OCI-LY1 (cell line): ENCODE measurements around the gene FUT9.

Source experiments
- H2AFZ ChIP-seq: fragments of 200-600 bp; sonication (generic), shearing (Covaris generic); 2 replicates; pipeline ENCODE4 v1.6.0; 2014; ENCODE audit warnings: antibody characterized with exemption, mild to moderate bottlenecking, low read length
- H3F3A ChIP-seq: fragments of 200-600 bp; sonication (generic), shearing (Covaris generic); 2 replicates; pipeline ENCODE4 v1.6.0; 2014; ENCODE audit warnings: mild to moderate bottlenecking, antibody characterized with exemption, low read length, moderate library complexity; ENCODE audit not compliant: insufficient read depth
- H3K27ac ChIP-seq: fragments of 200-600 bp; sonication (generic); 2 replicates; pipeline ENCODE4 v1.5.1; 2014; ENCODE audit warnings: low read length, mixed run types, mild to moderate bottlenecking, low read depth; ENCODE audit not compliant: poor library complexity, severe bottlenecking
- H3K27me3 ChIP-seq: fragments of 200-600 bp; sonication (generic); 2 replicates; pipeline ENCODE4 v1.6.0; 2014; ENCODE audit warnings: antibody characterized with exemption, mild to moderate bottlenecking, low read length, moderate library complexity; ENCODE audit not compliant: insufficient read depth
- H3K36me3 ChIP-seq: fragments of 200-600 bp; sonication (generic); 2 replicates; pipeline ENCODE4 v1.6.1; 2014; ENCODE audit warnings: mild to moderate bottlenecking, antibody characterized with exemption, low read length, moderate library complexity, mixed read lengths; ENCODE audit not compliant: insufficient read depth
- H3K4me1 ChIP-seq: fragments of 200-600 bp; sonication (generic); 2 replicates; pipeline ENCODE4 v1.5.1; 2014; ENCODE audit warnings: mild to moderate bottlenecking, low read length, moderate library complexity; ENCODE audit not compliant: insufficient read depth, severe bottlenecking
- H3K4me2 ChIP-seq: fragments of 200-600 bp; sonication (generic), shearing (Covaris generic); 2 replicates; pipeline ENCODE4 v1.6.1; 2014; ENCODE audit warnings: low read length
- H3K4me3 ChIP-seq: fragments of 200-600 bp; sonication (generic); 2 replicates; pipeline ENCODE4 v1.5.1; 2014; ENCODE audit warnings: low read length, low read depth, mild to moderate bottlenecking, mixed read lengths; ENCODE audit not compliant: poor library complexity, severe bottlenecking
- H3K79me2 ChIP-seq: fragments of 200-600 bp; shearing (Covaris generic); 2 replicates; pipeline ENCODE4 v1.6.1; 2016; ENCODE audit warnings: mixed run types, low read length, mixed read lengths; ENCODE audit not compliant: insufficient read depth
- H3K9ac ChIP-seq: fragments of 200-600 bp; sonication (generic), shearing (Covaris generic); 2 replicates; pipeline ENCODE4 v1.6.1; 2014; ENCODE audit warnings: mild to moderate bottlenecking, low read length, mixed read lengths
- H3K9me2 ChIP-seq: fragments of 200-600 bp; sonication (generic), shearing (Covaris generic); 2 replicates; pipeline ENCODE4 v1.6.1; 2014; ENCODE audit warnings: low read depth, mild to moderate bottlenecking, low read length, mixed read lengths
- H3K9me3 ChIP-seq: fragments of 200-600 bp; shearing (Covaris generic); 2 replicates; pipeline ENCODE4 v1.6.1; 2014; ENCODE audit warnings: low read length, mixed read lengths
- H4K20me1 ChIP-seq: fragments of 200-600 bp; sonication (generic), shearing (Covaris generic); 2 replicates; pipeline ENCODE4 v1.6.0; 2016; ENCODE audit warnings: mild to moderate bottlenecking, low read length; ENCODE audit not compliant: insufficient read depth
- CTCF ChIP-seq: fragments of 200-600 bp; sonication (generic), shearing (Covaris generic); IDR thresholded peaks from 2 replicates; pipeline ENCODE4 v1.5.1; 2017; ENCODE audit warnings: mild to moderate bottlenecking, antibody characterized with exemption, low read length, moderate library complexity, mixed read lengths
- EZH2 ChIP-seq: fragments of 200-600 bp; sonication (generic), shearing (Covaris generic); IDR thresholded peaks from 2 replicates; pipeline ENCODE4 v1.8.0; 2017; ENCODE audit warnings: borderline replicate concordance, mixed run types, mild to moderate bottlenecking, antibody characterized with exemption, low read length, moderate library complexity, mixed read lengths

FUT9 gene

DNA sequence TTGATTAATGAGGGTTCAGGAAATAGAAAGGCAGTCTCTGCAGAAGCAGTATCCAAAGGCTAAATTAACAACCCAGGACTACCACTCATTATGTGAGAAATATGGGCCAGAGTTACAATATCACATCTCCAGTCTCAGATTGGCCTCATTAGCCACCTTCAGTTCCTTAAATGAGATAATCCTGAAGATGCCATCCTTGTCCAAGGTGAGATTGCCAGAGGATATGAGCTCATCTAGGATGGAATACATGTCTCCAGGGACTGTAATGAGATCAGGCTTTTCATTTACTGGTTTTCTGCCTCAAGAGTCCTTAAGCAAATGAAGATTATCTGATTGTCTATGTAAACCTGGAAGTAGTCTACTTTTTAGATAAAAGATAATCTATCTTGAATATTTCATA, 196.3 kb downstream of the FUT9 start:
- H3K27ac ChIP-seq: no peak overlapping the region
- no peak overlapping the region for H3K4me2 ChIP-seq
- no peaks in the 10 kb centered on the region for H3K79me2 ChIP-seq
- H3F3A ChIP-seq: no peaks in the 10 kb centered on the region
- H3K9me2 ChIP-seq: no peaks in the 10 kb centered on the region
- H3K9me3 ChIP-seq: no peaks in the 10 kb centered on the region
- no peaks in the 10 kb centered on the region for H3K4me1 ChIP-seq
- H2AFZ ChIP-seq: no peak overlapping the region
- H3K9ac ChIP-seq: no peak overlapping the region
- no peak overlapping the region for H3K4me3 ChIP-seq
- no peaks in the 10 kb centered on the region for H3K36me3 ChIP-seq
- H4K20me1 ChIP-seq: no peaks in the 10 kb centered on the region
- no peaks in the 10 kb centered on the region for H3K27me3 ChIP-seq
- TF ChIP-seq EZH2: no peak
- no peak for TF ChIP-seq CTCF

DNA sequence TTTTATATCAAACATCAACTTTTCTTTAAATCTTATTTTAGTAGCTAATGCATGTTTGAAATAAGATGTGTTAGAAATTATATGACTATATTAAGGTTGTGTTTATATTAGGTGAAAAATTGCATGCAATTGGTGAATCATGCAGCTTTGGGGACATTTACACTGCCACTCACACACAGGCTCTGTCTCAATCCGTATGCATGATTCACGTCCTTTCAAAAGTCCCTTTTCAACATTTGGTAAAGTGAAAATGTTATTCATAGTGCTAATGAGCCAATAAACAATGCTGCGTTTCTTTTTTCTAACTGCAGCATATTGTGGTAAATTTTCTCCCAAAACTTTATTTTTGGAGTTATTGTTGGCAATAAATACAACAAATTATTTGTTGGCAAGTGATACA, 198.0 kb downstream of the FUT9 start:
- no peaks in the 10 kb centered on the region for H4K20me1 ChIP-seq
- no peak overlapping the region for H3K27ac ChIP-seq
- no peak overlapping the region for H3K4me3 ChIP-seq
- H2AFZ ChIP-seq: no peak overlapping the region
- no peaks in the 10 kb centered on the region for H3K79me2 ChIP-seq
- H3K9me2 ChIP-seq: no peaks in the 10 kb centered on the region
- H3K4me2 ChIP-seq: no peak overlapping the region
- no peak overlapping the region for H3K9ac ChIP-seq
- no peak for TF ChIP-seq EZH2
- no peak for TF ChIP-seq CTCF
- no peaks in the 10 kb centered on the region for H3K36me3 ChIP-seq
- no peaks in the 10 kb centered on the region for H3K4me1 ChIP-seq
- no peaks in the 10 kb centered on the region for H3K27me3 ChIP-seq
- H3F3A ChIP-seq: no peaks in the 10 kb centered on the region
- H3K9me3 ChIP-seq: no peaks in the 10 kb centered on the region

GRCh38 chr6:96223695-96224094, 207.9 kb downstream of the FUT9 start:
- Histone ChIP-seq H3K9ac (no peak overlapping the region), H3K9me3 (no peaks in the 10 kb centered on the region), H3F3A (no peaks in the 10 kb centered on the region), H3K4me2 (no peak overlapping the region), H3K79me2 (no peaks in the 10 kb centered on the region), H3K9me2 (no peaks in the 10 kb centered on the region), H4K20me1 (no peaks in the 10 kb centered on the region), H3K27ac (no peak overlapping the region), H3K4me3 (no peak overlapping the region), H2AFZ (no peak overlapping the region), H3K4me1 (no peaks in the 10 kb centered on the region), H3K27me3 (no peaks in the 10 kb centered on the region), H3K36me3 (no peaks in the 10 kb centered on the region)
- TF ChIP-seq CTCF (no peak), EZH2 (no peak)
